NK-92 (cell line): ENCODE measurements around the gene SPSB2.
"Not testable (repeated sequence)": the region's sequence is repeated elsewhere in the genome, so short reads cannot be mapped to it uniquely, and the experiment has no call there.

Experiments used
- DNase-seq: peaks from one replicate; lab custom pipeline; 2025; ENCODE audit not compliant: unreplicated experiment; lab: John Stamatoyannopoulos, UW

Gene SPSB2, protein sequence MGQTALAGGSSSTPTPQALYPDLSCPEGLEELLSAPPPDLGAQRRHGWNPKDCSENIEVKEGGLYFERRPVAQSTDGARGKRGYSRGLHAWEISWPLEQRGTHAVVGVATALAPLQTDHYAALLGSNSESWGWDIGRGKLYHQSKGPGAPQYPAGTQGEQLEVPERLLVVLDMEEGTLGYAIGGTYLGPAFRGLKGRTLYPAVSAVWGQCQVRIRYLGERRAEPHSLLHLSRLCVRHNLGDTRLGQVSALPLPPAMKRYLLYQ

DNA sequence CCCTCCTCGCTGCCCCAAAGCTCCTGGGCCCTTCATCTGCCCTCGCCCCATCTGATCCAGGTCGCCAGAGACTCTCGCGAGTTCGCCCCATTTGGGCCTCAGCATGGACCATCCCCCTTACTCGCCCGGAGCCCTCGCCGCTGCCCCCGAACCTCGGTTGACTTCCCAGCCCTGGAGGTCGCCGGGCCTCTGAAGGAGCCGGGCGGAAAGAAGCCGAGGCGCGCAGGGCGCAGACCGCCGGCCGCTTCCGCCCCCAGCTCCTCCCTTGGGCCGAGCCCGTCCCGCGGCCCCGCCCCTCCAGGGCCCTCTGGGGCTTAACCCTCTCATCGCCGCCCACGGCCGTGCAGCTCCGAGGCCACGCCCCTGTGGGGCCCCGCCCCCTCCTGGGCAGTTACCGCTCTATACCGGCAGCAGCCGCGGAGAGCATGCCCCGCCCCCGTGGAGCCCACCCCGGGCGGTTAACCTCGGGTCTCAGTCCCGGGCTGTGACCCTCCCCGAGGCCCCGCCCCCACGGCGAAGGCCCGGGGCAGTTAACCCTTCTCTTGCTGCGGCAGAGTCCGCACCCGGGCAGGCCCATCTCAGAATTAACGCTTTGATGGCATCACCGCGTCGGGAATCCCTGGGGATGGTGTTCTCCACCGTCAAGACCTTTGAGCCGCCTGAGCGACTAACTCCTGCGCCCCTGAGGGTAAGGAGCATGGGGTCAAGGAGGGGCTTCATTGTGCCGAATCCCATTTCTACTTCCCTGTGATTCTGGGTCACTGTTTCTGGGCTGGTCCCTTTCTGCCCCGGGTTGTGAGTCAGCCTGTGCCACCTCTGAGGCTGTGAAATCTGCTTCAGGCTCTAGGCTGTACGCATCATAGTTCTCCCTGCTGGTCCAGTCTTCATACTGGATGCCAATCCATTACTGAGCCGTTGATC is at the start of gene SPSB2:
SPSB2 (minus strand) TSS at position 210 of the 921 bp plus-strand sequence. CDS start 402 bp downstream, outside the sequence.
- DNase-seq, result peak; percentile 75

DNA sequence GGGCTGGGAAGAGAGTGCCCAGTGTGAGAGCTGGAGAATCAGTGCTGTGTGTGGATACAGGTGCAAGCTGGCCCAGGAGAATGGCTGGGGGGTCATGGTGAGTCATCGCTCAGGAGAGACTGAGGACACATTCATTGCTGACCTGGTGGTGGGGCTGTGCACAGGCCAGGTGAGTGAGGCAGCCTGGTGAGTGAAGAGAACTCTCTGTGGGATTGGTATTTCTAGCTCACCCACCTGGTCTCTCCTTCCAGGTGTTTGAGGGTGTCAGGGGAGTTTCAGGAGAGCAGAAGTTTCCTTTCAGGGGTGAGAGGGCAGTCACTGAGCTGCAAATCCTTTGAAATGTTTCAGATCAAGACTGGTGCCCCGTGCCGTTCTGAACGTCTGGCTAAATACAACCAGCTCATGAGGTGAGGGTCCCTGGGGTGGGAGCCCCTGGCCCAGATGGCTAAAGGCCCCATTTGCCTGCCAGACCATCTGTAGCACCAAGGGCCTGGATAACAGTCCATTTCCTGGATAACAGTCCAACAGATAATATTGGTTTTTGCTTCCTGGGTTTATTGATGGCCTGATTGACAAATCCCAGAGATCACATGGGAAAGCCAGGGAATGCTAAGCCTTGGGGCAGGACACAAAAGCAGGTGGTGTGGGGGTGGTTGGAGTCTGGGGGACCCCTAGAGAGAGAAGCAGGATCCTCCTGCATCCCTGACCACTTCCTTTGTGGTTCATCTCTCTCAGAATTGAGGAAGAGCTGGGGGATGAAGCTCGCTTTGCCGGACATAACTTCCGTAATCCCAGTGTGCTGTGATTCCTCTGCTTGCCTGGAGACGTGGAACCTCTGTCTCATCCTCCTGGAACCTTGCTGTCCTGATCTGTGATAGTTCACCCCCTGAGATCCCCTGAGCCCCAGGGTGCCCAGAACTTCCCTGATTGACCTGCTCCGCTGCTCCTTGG is 49.2 kb upstream of the SPSB2 start:
- DNase-seq, result no peak

DNA sequence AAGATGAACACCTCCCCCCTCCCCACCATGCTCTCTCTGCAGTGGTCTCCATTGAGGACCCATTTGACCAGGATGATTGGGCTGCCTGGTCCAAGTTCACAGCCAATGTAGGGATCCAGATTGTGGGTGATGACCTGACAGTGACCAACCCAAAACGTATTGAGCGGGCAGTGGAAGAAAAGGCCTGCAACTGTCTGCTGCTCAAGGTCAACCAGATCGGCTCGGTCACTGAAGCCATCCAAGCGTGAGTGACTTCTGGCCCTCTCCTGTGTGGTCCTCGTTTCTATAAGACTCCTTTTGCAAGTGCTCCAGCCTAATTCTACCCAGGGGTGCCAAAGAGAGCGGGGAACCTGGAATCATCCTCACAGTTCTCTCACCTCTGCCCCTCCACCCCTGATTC is 48.4 kb upstream of the SPSB2 start:
- DNase-seq, result no peak

DNA sequence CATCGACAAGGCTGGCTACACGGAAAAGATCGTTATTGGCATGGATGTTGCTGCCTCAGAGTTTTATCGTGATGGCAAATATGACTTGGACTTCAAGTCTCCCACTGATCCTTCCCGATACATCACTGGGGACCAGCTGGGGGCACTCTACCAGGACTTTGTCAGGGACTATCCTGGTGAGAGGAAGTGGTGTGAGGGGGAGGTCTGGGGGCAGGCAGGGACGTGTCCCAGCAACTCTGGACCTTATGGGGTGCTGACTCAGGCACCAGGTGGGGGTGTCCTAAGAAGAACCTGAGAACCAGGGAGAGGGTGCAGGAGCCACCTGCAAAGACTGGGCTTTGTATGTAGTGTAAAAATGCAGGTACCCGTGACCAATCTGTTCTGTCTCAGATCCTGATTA is 46.5 kb upstream of the SPSB2 start:
- DNase-seq, result no peak

DNA sequence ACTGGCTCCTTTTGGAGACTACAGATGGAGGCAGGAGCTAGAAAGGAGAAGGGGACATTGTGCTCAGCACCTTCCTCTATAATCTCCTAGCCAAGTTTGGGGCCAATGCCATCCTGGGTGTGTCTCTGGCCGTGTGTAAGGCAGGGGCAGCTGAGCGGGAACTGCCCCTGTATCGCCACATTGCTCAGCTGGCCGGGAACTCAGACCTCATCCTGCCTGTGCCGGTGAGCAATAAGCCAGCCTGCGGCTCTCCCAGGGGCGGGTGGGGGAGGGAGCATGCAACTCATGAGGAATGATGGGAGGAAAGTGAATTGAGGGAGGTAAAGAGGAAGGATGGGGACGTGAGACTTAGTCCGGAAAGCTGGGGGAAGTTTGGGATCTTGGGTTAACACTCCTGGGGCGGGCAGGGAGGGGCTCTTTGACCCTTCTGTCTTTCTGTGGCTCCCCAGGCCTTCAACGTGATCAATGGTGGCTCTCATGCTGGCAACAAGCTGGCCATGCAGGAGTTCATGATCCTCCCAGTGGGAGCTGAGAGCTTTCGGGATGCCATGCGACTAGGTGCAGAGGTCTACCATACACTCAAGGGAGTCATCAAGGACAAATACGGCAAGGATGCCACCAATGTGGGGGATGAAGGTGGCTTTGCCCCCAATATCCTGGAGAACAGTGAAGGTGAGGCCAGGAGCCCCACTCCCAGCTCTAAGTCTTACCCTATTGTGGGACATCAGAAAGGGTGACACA is 44.6 kb upstream of the SPSB2 start:
- no peak for DNase-seq

DNA sequence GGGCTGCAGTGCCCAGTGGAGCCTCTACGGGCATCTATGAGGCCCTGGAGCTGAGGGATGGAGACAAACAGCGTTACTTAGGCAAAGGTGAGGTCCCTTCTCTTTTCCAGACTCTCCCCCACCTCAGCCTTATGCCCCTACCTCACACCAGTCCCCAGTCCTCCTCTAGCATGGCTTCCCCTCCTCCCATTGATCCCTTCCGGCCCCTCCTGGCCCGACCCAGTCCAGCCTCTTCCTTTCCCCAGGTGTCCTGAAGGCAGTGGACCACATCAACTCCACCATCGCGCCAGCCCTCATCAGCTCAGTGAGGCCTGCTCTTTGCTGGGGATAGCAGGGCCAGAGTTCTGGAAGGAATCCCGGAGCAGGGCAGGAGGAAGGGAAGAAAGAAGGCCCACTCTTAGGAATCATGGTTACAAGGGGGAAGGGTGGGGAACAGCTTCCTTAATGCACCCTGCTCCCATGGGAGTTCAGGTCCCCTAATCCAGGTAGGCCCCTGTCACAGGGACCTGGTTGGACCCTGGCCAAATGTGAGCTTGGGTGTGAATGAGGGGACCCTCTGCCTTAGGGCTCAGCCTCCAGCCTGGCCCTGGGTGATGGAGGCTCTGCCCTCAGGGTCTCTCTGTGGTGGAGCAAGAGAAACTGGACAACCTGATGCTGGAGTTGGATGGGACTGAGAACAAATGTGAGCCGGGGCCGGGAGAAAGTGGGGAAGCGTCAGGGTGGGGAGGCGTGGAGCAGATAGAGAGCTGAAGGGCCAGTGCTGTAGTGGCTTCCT is 43.5 kb upstream of the SPSB2 start:
- no peak for DNase-seq

DNA sequence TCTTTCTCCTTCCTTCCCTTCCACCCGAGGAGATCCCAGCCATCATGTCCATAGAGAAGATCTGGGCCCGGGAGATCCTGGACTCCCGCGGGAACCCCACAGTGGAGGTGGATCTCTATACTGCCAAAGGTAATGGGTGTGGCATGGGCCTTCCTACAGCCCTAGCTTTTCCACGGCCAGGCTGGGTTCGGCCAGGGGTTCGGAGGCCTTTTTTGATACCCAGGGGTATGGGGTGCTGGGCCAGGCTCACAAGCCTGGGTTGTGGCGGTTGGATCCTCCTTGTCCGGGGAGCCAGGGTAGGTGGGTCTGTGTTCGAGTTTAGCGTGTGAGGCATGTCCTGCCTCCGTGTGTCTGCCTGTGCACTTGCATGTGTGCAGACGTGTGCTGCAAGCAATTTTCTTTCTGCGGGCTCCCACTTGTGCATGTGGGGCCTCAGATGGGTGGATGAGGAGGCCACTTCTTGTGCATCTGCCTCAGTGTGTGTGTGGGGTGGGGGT is 42.7 kb upstream of the SPSB2 start:
- no peak for DNase-seq

DNA sequence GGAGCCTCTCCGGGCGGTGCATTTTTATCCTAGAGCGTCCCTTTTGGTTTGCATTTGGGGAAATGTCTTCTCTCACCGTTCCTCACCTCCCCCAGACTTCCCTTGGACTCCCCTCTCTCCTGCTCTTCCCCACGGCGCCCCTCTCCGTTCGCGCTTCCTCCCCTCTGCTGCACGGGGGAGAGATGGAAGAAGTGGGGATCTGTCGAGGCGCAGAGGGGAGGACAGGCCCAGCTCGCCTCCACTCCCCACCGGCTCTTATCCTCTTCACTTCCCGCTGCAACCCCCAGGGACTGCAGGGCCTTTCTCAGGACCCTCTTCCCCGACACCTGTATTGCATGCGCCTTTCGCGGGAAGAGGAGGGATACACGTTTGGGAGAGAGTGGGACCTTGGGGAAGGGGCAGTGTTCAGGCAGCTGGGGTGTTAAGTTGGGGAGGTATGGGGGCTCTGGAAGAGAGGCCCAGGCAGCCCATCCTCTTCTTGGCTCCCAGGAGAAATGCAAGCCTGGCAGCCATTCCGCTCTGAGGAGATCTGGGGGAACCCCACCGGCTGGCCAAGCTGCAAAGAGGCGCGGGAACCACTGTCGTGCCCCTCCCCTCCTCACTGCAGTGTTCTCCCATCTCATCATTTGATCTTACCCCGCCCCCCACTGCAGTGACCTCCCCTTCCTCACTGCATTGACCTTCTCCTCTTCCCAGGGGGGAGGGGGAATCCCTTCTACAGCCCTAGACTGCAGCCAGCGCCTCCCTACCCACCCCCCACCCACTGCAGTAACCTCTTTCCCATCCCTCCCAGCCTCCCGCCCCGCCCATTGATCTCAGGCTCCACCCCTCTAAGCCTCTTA is 42.1 kb upstream of the SPSB2 start:
- no peak for DNase-seq

DNA sequence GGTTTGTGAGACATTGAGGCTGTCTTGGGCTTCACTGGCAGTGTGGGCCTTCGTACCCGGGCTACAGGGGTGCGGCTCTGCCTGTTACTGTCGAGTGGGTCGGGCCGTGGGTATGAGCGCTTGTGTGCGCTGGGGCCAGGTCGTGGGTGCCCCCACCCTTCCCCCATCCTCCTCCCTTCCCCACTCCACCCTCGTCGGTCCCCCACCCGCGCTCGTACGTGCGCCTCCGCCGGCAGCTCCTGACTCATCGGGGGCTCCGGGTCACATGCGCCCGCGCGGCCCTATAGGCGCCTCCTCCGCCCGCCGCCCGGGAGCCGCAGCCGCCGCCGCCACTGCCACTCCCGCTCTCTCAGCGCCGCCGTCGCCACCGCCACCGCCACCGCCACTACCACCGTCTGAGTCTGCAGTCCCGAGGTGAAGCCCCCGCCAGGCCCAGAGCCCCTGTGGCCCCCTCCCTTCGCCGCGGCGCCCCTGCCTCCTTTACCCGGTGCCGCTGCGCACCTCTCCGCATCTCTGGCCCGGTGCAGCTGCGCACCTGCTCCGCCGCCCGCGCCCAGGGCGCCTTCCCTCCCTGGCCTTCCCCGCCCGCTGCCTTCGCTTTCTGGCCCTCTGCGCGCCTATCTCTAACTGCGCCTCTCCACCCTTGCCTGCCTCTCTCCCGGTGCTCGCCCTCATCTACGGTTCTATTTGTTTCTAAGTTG is 41.3 kb upstream of the SPSB2 start, which contains the start of gene ENO2:
ENO2 (plus strand) TSS at position 335 of the 701 bp plus-strand sequence. CDS start 1,253 bp downstream, outside the sequence.
- DNase-seq, result no peak

DNA sequence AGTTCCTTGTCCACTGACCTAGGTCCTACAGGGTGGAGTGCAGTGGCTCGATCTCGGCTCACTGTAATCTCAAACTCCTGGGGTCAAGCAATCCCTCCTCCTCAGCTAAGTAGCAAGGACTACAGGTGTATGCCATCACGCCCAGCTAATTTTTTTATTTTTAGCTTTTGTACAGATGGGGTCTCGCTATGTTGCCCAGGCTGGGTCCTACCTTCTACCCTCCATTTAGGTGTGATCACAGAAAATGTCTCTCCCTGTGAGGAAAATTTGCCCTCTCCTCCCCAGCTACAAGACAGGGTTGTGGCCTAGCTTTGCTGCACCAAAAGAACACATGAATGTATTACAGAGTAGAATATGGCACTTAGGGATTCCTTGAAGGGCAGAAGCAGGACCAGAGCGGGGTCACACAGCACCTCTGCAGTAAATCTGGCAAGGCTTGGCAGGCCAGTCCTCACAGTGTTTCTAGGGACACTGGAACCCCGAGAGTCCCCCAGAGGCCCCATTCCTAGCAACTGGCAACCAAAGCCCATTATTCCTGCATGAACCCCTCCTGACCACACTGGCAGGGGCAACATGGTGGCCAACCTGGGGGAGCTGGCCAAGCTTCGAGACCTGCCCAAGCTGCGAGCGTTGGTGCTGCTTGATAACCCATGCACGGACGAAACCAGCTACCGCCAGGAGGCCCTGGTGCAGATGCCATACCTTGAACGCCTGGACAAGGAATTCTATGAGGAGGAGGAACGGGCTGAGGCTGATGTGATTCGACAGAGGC is 39.2 kb upstream of the SPSB2 start:
- no peak for DNase-seq

DNA sequence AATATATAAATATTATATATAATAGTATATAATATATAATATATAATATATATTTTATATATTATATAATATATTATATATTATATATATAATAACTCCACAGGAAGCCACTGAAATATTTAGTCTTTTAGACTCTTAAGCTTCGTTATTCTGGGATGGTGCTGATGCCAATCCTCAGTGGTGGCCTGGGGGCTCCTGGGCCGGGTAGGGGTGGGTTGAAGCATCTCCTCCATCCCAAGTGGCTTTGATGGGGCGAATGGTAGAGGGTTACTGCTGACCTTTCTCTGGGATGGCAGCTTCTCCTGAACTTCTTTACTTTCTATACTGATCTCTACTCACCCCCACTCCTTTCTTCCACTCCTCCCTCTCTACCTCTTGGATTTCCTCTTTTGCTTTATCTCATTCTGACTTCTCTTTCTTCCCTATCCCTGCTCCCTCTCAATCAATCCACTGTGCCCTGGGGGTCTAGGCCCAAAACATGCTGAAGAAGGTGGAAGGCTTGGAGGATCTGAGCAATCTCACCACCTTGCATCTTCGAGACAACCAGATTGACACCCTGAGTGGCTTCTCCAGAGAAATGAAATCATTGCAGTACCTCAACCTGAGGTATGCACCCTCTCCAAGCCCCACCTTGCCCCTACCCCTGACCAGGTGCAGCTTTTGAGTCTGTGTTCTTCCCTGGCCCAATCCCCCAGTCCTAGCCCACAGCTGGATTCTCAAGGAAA is 36.5 kb upstream of the SPSB2 start:
- no peak for DNase-seq

DNA sequence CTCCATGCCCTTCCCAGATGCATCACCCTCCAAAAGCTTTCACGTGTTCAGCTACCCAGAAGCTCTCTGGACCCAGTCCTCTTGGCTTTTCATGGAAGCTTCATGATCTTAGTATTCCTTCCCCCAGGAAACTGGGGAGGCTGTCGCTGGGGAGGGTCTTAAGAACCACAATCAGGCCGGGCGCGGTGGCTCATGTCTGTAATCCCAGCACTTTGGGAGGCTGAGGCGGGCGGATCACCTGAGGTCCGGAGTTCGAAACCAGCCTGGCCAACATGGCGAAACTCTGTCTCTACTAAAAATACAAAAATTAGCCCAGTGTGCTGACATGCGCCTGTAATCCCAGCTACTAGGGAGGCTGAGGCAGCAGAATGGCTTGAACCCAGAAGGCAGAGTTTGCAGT is 35.0 kb upstream of the SPSB2 start:
- DNase-seq, result not testable (repeated sequence)

DNA sequence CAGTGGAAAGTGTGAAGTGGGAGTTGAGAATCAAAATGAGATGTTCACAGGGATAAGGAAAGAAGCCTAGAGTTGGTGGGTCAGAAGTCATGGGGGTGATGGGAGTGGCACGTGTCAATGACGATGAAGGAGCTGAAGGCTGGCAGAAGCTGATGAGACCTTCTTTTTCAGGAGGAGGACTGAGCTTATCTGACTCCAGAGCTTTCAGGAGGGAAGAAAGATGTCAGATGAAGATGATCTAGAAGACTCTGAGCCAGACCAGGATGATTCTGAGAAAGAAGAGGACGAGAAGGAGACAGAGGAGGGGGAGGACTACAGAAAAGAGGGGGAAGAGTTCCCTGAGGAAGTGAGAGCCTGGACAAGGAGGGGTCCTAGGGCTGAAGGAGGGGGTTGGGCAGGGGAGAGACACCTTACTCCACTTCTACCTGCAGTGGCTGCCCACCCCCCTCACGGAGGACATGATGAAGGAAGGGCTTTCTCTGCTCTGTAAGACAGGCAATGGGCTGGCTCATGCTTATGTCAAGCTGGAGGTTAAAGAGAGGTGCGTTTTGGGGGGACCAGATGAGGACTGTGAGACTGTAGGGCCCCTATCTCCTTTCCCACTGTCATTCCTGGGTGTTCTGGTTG is 32.4 kb upstream of the SPSB2 start:
- DNase-seq, result no peak

DNA sequence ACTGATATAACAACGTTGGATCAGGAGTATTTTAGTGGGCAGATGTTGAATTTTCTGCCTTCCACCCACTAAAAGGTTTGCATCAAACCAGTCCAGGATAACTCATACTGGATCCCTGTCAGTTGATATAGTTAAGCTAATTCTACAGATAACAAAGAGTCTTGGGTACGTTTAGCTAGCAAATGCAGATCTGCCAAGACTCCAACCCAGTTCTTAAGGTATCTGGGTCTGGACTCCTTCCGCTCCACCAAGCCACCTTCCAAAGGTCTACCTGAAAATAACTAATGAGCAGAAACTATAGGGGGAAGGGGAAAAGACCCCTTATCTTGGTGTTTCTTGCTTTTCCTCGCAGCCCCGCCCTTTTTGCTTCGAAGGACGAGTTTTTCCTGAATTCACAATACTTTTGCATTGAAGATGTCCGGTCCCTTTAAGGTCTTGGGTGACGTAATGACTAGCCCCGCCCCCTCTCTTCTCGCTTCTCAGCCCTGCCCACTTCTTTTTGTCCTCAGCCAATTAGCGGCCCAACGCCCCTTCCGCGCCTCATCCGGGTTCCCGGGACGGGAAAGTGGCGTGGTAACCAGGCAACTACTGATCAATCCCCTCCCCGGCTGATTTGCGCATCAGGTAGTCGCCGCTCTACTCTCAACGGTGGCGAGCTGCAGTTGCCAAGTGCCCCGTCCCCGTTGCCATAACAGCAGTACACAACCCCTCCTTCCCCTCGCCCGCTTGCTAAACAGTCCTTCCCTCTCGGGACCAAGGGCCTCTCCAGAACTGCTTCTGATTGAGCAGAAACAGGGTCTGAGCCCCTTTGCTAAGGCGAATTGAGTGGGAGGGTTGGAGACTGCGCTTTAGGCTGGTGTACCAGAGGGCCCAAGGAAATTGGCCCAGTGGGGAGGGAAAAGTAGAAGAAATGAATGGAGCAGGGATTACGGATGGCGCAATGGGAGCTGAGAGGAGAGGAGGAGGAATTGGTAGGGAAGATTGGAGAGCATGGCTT is 31.5 kb upstream of the SPSB2 start, which contains the start of gene LRRC23:
LRRC23 (plus strand) TSS at position 543 of the 997 bp plus-strand sequence. CDS start 812 bp downstream, outside the sequence.
- peak; percentile 72 for DNase-seq

DNA sequence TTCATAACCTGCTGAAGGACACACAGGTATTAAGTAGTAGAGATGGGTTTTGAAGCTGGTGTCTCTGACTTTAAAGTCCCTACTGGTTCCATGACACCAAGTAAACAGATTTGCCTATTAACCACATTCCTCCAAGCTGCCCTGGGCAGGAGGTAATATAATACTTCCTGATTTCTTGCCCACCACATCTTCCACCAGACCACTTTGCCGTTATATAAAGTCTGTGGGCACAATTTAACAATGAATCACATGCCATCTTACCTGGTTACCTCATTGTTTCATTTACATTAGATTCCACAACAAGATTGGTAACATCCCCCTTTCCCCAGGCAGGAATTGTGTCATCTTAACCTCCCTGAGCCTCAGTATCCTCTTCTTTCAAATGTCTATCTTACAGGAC is 30.6 kb upstream of the SPSB2 start:
- no peak for DNase-seq
